Loucy (cell line): ENCODE measurements around the gene TLX2.

Source experiments
- H2AFZ ChIP-seq: fragments of 200-600 bp; sonication (generic); 2 replicates; pipeline ENCODE4 v1.6.0; 2016; ENCODE audit warnings: antibody characterized with exemption, mild to moderate bottlenecking, low read length, moderate library complexity
- H3F3A ChIP-seq: fragments of 200-600 bp; 2 replicates; pipeline ENCODE4 v1.6.0; 2016; ENCODE audit warnings: antibody characterized with exemption, low read depth, mild to moderate bottlenecking
- H3K27me3 ChIP-seq: fragments of 200-600 bp; sonication (generic); 2 replicates; pipeline ENCODE4 v1.6.1; 2014; ENCODE audit warnings: low read length, mild to moderate bottlenecking; ENCODE audit not compliant: insufficient read depth, poor library complexity, severe bottlenecking
- H3K36me3 ChIP-seq: fragments of 200-600 bp; sonication (generic); 2 replicates; pipeline ENCODE4 v1.6.1; 2016; ENCODE audit warnings: low read length; ENCODE audit not compliant: insufficient read depth
- H3K4me1 ChIP-seq: fragments of 200-600 bp; sonication (generic); 2 replicates; pipeline ENCODE4 v1.5.1; 2014; ENCODE audit warnings: low read length, mild to moderate bottlenecking; ENCODE audit not compliant: insufficient read depth, poor library complexity, severe bottlenecking
- H3K4me2 ChIP-seq: fragments of 200-600 bp; sonication (generic); 2 replicates; pipeline ENCODE4 v1.6.0; 2014; ENCODE audit warnings: antibody characterized with exemption, low read length, low read depth, mild to moderate bottlenecking; ENCODE audit not compliant: poor library complexity, severe bottlenecking
- H3K4me3 ChIP-seq: fragments of 200-600 bp; sonication (generic); 2 replicates; pipeline ENCODE4 v1.5.1; 2014; ENCODE audit warnings: low read length, mild to moderate bottlenecking, mixed read lengths; ENCODE audit not compliant: poor library complexity, severe bottlenecking
- H3K79me2 ChIP-seq: fragments of 200-600 bp; sonication (generic); 2 replicates; pipeline ENCODE4 v1.6.1; 2014; ENCODE audit warnings: low read length; ENCODE audit not compliant: insufficient read depth
- H3K9ac ChIP-seq: fragments of 200-600 bp; sonication (generic); 2 replicates; pipeline ENCODE4 v1.6.0; 2014; ENCODE audit warnings: mild to moderate bottlenecking, low read depth, low read length, moderate library complexity; ENCODE audit not compliant: poor library complexity, severe bottlenecking
- H3K9me2 ChIP-seq: fragments of 200-600 bp; sonication (generic); replicated peaks from 2 replicates; pipeline ENCODE4 v1.6.1; 2016; ENCODE audit warnings: low read depth, low read length, mixed read lengths
- H3K9me3 ChIP-seq: fragments of 200-600 bp; sonication (generic); 2 replicates; pipeline ENCODE4 v1.6.1; 2014; ENCODE audit warnings: mild to moderate bottlenecking, antibody characterized with exemption, low read length, low read depth; ENCODE audit not compliant: insufficient read depth
- H4K20me1 ChIP-seq: fragments of 200-600 bp; sonication (generic); 2 replicates; pipeline ENCODE4 v1.6.0; 2014; ENCODE audit warnings: antibody characterized with exemption, low read length, mild to moderate bottlenecking; ENCODE audit not compliant: insufficient read depth, poor library complexity, severe bottlenecking
- CTCF ChIP-seq: fragments of 200-600 bp; sonication (generic); conservative IDR thresholded peaks from 2 replicates; pipeline ENCODE4 v1.5.1; 2014; ENCODE audit warnings: mild to moderate bottlenecking, antibody characterized with exemption, low read length
- EZH2phosphoT487 ChIP-seq: fragments of 200-600 bp; IDR thresholded peaks from 2 replicates; pipeline ENCODE4 v1.6.1; 2018; ENCODE audit warnings: antibody characterized with exemption, mild to moderate bottlenecking, moderate library complexity, borderline replicate concordance

The TLX2 gene

GRCh38 chr2:74532222-74532621 is 18.0 kb downstream of the TLX2 start:
- TF ChIP-seq EZH2phosphoT487 (no peak), CTCF (peak; percentile 61)
- Histone ChIP-seq H3K79me2 (peaks cover 46% of the 10 kb centered on the region), H3K27me3 (peaks cover 4% of the 10 kb centered on the region), H3K36me3 (peaks cover 6% of the 10 kb centered on the region; the same call in 1 of the 2 replicates), H3K4me3 (peak overlapping the region; percentile 100), H3F3A (no peaks in the 10 kb centered on the region), H3K4me2 (peak overlapping the region; percentile 100), H3K4me1 (peaks cover 30% of the 10 kb centered on the region), H3K9me3 (no peaks in the 10 kb centered on the region), H2AFZ (no peak overlapping the region), H4K20me1 (peaks cover 22% of the 10 kb centered on the region), H3K9me2 (no peaks in the 10 kb centered on the region), H3K9ac (peak overlapping the region; percentile 93)

- Histone ChIP-seq H3K4me1 (peaks cover 18% of the 10 kb centered on the region), H3K27me3 (peaks cover 4% of the 10 kb centered on the region), H3K9me2 (no peaks in the 10 kb centered on the region), H2AFZ (no peak overlapping the region), H3K4me2 (no peak overlapping the region), H3K9me3 (no peaks in the 10 kb centered on the region), H3K79me2 (peaks cover 34% of the 10 kb centered on the region), H3K36me3 (peaks cover 3% of the 10 kb centered on the region; the same call in 1 of the 2 replicates), H4K20me1 (peaks cover 11% of the 10 kb centered on the region), H3F3A (no peaks in the 10 kb centered on the region), H3K9ac (no peak overlapping the region), H3K4me3 (no peak overlapping the region)
- no peak for TF ChIP-seq EZH2phosphoT487
- TF ChIP-seq CTCF = no peak
These were observed 19.2 kb downstream of the TLX2 start for GRCh38 chr2:74533464-74533863.

- Histone ChIP-seq H3K9me3 (no peaks in the 10 kb centered on the region), H3F3A (no peaks in the 10 kb centered on the region), H3K4me2 (no peak overlapping the region), H3K4me3 (no peak overlapping the region), H3K9ac (no peak overlapping the region), H4K20me1 (peaks cover 4% of the 10 kb centered on the region), H3K36me3 (peaks cover 3% of the 10 kb centered on the region; the same call in 1 of the 2 replicates), H2AFZ (no peak overlapping the region), H3K27me3 (peaks cover 4% of the 10 kb centered on the region), H3K79me2 (peaks cover 24% of the 10 kb centered on the region), H3K4me1 (peaks cover 16% of the 10 kb centered on the region), H3K9me2 (no peaks in the 10 kb centered on the region)
- TF ChIP-seq EZH2phosphoT487 = no peak
- TF ChIP-seq CTCF = no peak
These were observed 20.2 kb downstream of the TLX2 start for GRCh38 chr2:74534411-74534810.
